Stomach (tissue), 4 donors: ENCODE data around the gene OTX2.

Source experiments
- EP300 ChIP-seq: sonication (generic); formaldehyde crosslinking; IDR thresholded peaks from one replicate; pipeline ENCODE4 v1.6.1; 2017; ENCODE audit warnings: antibody characterized with exemption
- POLR2A ChIP-seq, 4 donors: fragments of 450-650 bp; IDR thresholded peaks; one replicate each; pipeline ENCODE4 v1.6.1; 2016; ENCODE audit warnings: antibody characterized with exemption in 4 of 4, control low read depth in 2 of 4, mild to moderate bottlenecking in 1 of 4, moderate library complexity in 1 of 4
- POLR2AphosphoS5 ChIP-seq, 3 donors: sonication (generic); formaldehyde crosslinking; IDR thresholded peaks; one replicate each; pipeline ENCODE4 v1.6.1; 2016; ENCODE audit warnings: antibody characterized with exemption in 3 of 3
- TF ChIP-seq, protein P1 (sequence below), 7 experiments: fragments of 450-650 bp in 4 of 7; fragments of 200-600 bp in 3 of 7; sonication (generic) in 3 of 7; IDR thresholded peaks; one replicate each; pipeline ENCODE4 v1.5.1; 2016 to 2019; ENCODE audit warnings: antibody characterized with exemption in 7 of 7, control low read depth in 2 of 7, mild to moderate bottlenecking in 1 of 7

DNA sequence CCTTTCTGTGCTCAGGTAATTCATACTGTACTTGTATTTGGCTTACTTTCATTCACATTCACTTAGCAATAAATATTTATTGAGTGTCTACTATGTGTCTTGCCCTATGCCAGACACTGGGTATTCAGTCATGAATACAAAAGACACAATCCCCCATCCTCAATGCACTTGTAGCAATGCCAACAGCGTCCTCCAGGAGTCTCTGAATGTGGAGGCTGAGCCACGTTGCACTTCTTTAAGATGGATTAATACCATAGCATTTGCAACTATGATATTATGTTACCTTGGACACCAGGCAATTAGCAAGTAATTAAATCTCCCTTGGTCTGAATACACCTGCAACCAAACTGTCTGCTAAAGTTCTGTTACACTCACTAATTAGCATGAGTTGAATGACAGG lies 58.8 kb downstream of the OTX2 start:
- TF ChIP-seq, protein P1, sequence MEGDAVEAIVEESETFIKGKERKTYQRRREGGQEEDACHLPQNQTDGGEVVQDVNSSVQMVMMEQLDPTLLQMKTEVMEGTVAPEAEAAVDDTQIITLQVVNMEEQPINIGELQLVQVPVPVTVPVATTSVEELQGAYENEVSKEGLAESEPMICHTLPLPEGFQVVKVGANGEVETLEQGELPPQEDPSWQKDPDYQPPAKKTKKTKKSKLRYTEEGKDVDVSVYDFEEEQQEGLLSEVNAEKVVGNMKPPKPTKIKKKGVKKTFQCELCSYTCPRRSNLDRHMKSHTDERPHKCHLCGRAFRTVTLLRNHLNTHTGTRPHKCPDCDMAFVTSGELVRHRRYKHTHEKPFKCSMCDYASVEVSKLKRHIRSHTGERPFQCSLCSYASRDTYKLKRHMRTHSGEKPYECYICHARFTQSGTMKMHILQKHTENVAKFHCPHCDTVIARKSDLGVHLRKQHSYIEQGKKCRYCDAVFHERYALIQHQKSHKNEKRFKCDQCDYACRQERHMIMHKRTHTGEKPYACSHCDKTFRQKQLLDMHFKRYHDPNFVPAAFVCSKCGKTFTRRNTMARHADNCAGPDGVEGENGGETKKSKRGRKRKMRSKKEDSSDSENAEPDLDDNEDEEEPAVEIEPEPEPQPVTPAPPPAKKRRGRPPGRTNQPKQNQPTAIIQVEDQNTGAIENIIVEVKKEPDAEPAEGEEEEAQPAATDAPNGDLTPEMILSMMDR (IDR thresholded peaks at IDR 0.05), result no peak
- TF ChIP-seq POLR2A (IDR thresholded peaks at IDR 0.05), result no peak
- no peak for TF ChIP-seq POLR2AphosphoS5 (IDR thresholded peaks at IDR 0.05)
- TF ChIP-seq EP300, result no peak
